Trophoblast cell (in vitro differentiated cells and primary cell): Measurements from ENCODE around the gene RHEB.

Experiments used
- DNase-seq, 2 donors: peaks; one replicate each; pipeline ENCODE4 v3.0.0-alpha.2; 2016
- H2AFZ ChIP-seq: 2 replicates; pipeline ENCODE4 v1.6.1; 2013; ENCODE audit warnings: low read length, moderate library complexity, mild to moderate bottlenecking; ENCODE audit not compliant: insufficient read depth, poor library complexity
- H2AK5ac ChIP-seq: 2 replicates; pipeline ENCODE4 v1.6.1; 2013; ENCODE audit warnings: mild to moderate bottlenecking, low read length
- H2BK120ac ChIP-seq: 2 replicates; pipeline ENCODE4 v1.6.1; 2013; ENCODE audit warnings: low read length, mild to moderate bottlenecking, moderate library complexity; ENCODE audit not compliant: insufficient read depth, poor library complexity
- H2BK12ac ChIP-seq: 2 replicates; pipeline ENCODE4 v1.6.1; 2013; ENCODE audit warnings: mild to moderate bottlenecking, low read length, moderate library complexity
- H2BK5ac ChIP-seq: 2 replicates; pipeline ENCODE4 v1.6.1; 2013; ENCODE audit warnings: low read length, low read depth, moderate library complexity, mild to moderate bottlenecking; ENCODE audit not compliant: poor library complexity
- H3K14ac ChIP-seq: 2 replicates; pipeline ENCODE4 v1.6.1; 2013; ENCODE audit warnings: mild to moderate bottlenecking, low read length
- H3K18ac ChIP-seq: 2 replicates; pipeline ENCODE4 v1.6.1; 2013; ENCODE audit warnings: mild to moderate bottlenecking, low read length
- H3K23ac ChIP-seq: 2 replicates; pipeline ENCODE4 v1.6.1; 2013; ENCODE audit warnings: low read length
- H3K27ac ChIP-seq: 2 replicates; pipeline ENCODE4 v1.5.1; 2013; ENCODE audit warnings: low read depth, mild to moderate bottlenecking, inconsistent platforms, low read length, moderate library complexity
- H3K27me3 ChIP-seq: 2 replicates; pipeline ENCODE4 v1.6.1; 2013; ENCODE audit warnings: inconsistent platforms, mild to moderate bottlenecking, low read length, moderate library complexity; ENCODE audit not compliant: insufficient read depth
- H3K36me3 ChIP-seq, 2 experiments: 1 replicate in 1 of 2; 2 replicates in 1 of 2; pipeline ENCODE4 v1.6.1; 2013; ENCODE audit warnings: low read length in 2 of 2, mild to moderate bottlenecking in 2 of 2, moderate library complexity in 1 of 2; ENCODE audit not compliant: insufficient read depth in 2 of 2, control insufficient read depth in 1 of 2
- H3K4ac ChIP-seq: 2 replicates; pipeline ENCODE4 v1.6.1; 2013; ENCODE audit warnings: low read depth, mild to moderate bottlenecking, low read length, moderate library complexity
- H3K4me1 ChIP-seq, 2 experiments: 1 replicate in 1 of 2; 2 replicates in 1 of 2; pipeline ENCODE4 v1.6.1; 2013; ENCODE audit warnings: low read length in 2 of 2, mild to moderate bottlenecking in 2 of 2, moderate library complexity in 1 of 2; ENCODE audit not compliant: insufficient read depth in 2 of 2, control insufficient read depth in 1 of 2
- H3K4me2 ChIP-seq: 2 replicates; pipeline ENCODE4 v1.6.1; 2013; ENCODE audit warnings: inconsistent platforms, mild to moderate bottlenecking, low read length, moderate library complexity
- H3K4me3 ChIP-seq: 2 replicates; pipeline ENCODE4 v1.5.1; 2013; ENCODE audit warnings: mild to moderate bottlenecking, low read depth, low read length, inconsistent platforms
- H3K79me1 ChIP-seq: one replicate; pipeline ENCODE4 v1.6.1; 2013; ENCODE audit warnings: low read length
- H3K79me2 ChIP-seq: 2 replicates; pipeline ENCODE4 v1.6.1; 2013; ENCODE audit warnings: low read length, mild to moderate bottlenecking; ENCODE audit not compliant: control insufficient read depth, insufficient read depth, poor library complexity
- H3K9ac ChIP-seq: 2 replicates; pipeline ENCODE4 v1.6.1; 2013; ENCODE audit warnings: mild to moderate bottlenecking, low read length
- H3K9me3 ChIP-seq: 2 replicates; pipeline ENCODE4 v1.6.1; 2013; ENCODE audit warnings: low read depth, mild to moderate bottlenecking, control low read depth, inconsistent platforms, low read length; ENCODE audit not compliant: insufficient read depth
- H4K12ac ChIP-seq: 2 replicates; pipeline ENCODE4 v1.6.1; 2013; ENCODE audit warnings: low read depth, mild to moderate bottlenecking, low read length, moderate library complexity
- H4K8ac ChIP-seq: 2 replicates; pipeline ENCODE4 v1.6.1; 2013; ENCODE audit warnings: low read depth, mild to moderate bottlenecking, low read length, moderate library complexity
- H4K91ac ChIP-seq: one replicate; pipeline ENCODE4 v1.6.1; 2013; ENCODE audit warnings: low read depth, mild to moderate bottlenecking, low read length, moderate library complexity
- WGBS: extraction: QIAGEN DNeasy Blood & Tissue Kit; methylation state at CpG from one replicate; pipeline ENCODE4 v1.1.7; 2013; ENCODE audit warnings: missing lambda C conversion rate; ENCODE audit not compliant: insufficient read length, insufficient coverage; ENCODE audit errors: extremely low coverage; 5-methylcytosine and 5-hydroxymethylcytosine counted together

The RHEB gene

GRCh38 chr7:151506901-151507382 lies 12.8 kb downstream of the RHEB start:
- no peak overlapping the region for H4K91ac ChIP-seq
- peak overlapping the region; percentile 93 for H3K4ac ChIP-seq
- peaks cover 0 to 3% of the 10 kb centered on the region in 2 experiments for H3K4me1 ChIP-seq
- H2AK5ac ChIP-seq: no peak overlapping the region
- H2BK120ac ChIP-seq: no peak overlapping the region
- no peak overlapping the region for H3K4me3 ChIP-seq
- no peaks in the 10 kb centered on the region for H3K27me3 ChIP-seq
- H3K18ac ChIP-seq: peak overlapping the region; percentile 29
- no peaks in the 10 kb centered on the region for H3K36me3 ChIP-seq
- H4K8ac ChIP-seq: no peak overlapping the region
- no peak overlapping the region for H3K4me2 ChIP-seq
- H3K27ac ChIP-seq: no peak overlapping the region
- H3K79me1 ChIP-seq: no peaks in the 10 kb centered on the region
- no peak overlapping the region for H2AFZ ChIP-seq
- no peak overlapping the region for H2BK12ac ChIP-seq
- no peak for DNase-seq
- no peak overlapping the region for H2BK5ac ChIP-seq
- H3K79me2 ChIP-seq: peaks cover 23% of the 10 kb centered on the region
- H3K9ac ChIP-seq: no peak overlapping the region
- H4K12ac ChIP-seq: no peak overlapping the region
- no peaks in the 10 kb centered on the region for H3K9me3 ChIP-seq
- WGBS: no CpG with 5 or more reads among the region's 5 CpGs
- no peak overlapping the region for H3K23ac ChIP-seq
- no peak overlapping the region for H3K14ac ChIP-seq

- no CpG with 5 or more reads among the region's 4 CpGs for WGBS
- H3K27ac ChIP-seq: no peak overlapping the region
- no peak overlapping the region for H3K4me3 ChIP-seq
- no peak overlapping the region for H3K23ac ChIP-seq
- no peak overlapping the region for H4K8ac ChIP-seq
- H3K4ac ChIP-seq: no peak overlapping the region
- H3K36me3 ChIP-seq: peaks cover 0 to 2% of the 10 kb centered on the region in 2 experiments
- no peak overlapping the region for H3K14ac ChIP-seq
- H2BK120ac ChIP-seq: no peak overlapping the region
- no peak overlapping the region for H2AFZ ChIP-seq
- H3K27me3 ChIP-seq: no peaks in the 10 kb centered on the region
- no peak overlapping the region for H3K4me2 ChIP-seq
- no peaks in the 10 kb centered on the region for H3K79me1 ChIP-seq
- no peak overlapping the region for H3K18ac ChIP-seq
- peaks cover 22% of the 10 kb centered on the region for H3K79me2 ChIP-seq
- no peak overlapping the region for H4K12ac ChIP-seq
- DNase-seq: no peak
- no peak overlapping the region for H2AK5ac ChIP-seq
- no peak overlapping the region for H2BK12ac ChIP-seq
- H3K9ac ChIP-seq: no peak overlapping the region
- H3K4me1 ChIP-seq: peaks cover 0 to 3% of the 10 kb centered on the region in 2 experiments
- no peaks in the 10 kb centered on the region for H3K9me3 ChIP-seq
- H2BK5ac ChIP-seq: no peak overlapping the region
- no peak overlapping the region for H4K91ac ChIP-seq
Observed at GRCh38 chr7:151505836-151506468, 13.7 kb downstream of the RHEB start.

- peaks cover 0 to 3% of the 10 kb centered on the region in 2 experiments for H3K4me1 ChIP-seq
- no peak overlapping the region for H3K14ac ChIP-seq
- H3K4me2 ChIP-seq: no peak overlapping the region
- no peaks in the 10 kb centered on the region for H3K27me3 ChIP-seq
- H2AFZ ChIP-seq: no peak overlapping the region
- H3K79me1 ChIP-seq: no peaks in the 10 kb centered on the region
- no peak overlapping the region for H4K91ac ChIP-seq
- H2BK120ac ChIP-seq: no peak overlapping the region
- H3K27ac ChIP-seq: no peak overlapping the region
- H2AK5ac ChIP-seq: no peak overlapping the region
- H2BK12ac ChIP-seq: no peak overlapping the region
- H3K4me3 ChIP-seq: no peak overlapping the region
- no CpG with 5 or more reads among the region's 2 CpGs for WGBS
- no peak overlapping the region for H4K12ac ChIP-seq
- H3K9me3 ChIP-seq: no peaks in the 10 kb centered on the region
- peaks cover 18% of the 10 kb centered on the region for H3K79me2 ChIP-seq
- no peak overlapping the region for H3K9ac ChIP-seq
- no peak overlapping the region for H3K18ac ChIP-seq
- H3K36me3 ChIP-seq: peaks cover 0 to 2% of the 10 kb centered on the region in 2 experiments
- H3K4ac ChIP-seq: no peak overlapping the region
- H2BK5ac ChIP-seq: no peak overlapping the region
- H4K8ac ChIP-seq: no peak overlapping the region
- no peak for DNase-seq
- H3K23ac ChIP-seq: no peak overlapping the region
Observed at GRCh38 chr7:151505433-151505832, 14.3 kb downstream of the RHEB start.

GRCh38 chr7:151504715-151505326 lies 14.9 kb downstream of the RHEB start:
- no peak overlapping the region for H3K4me3 ChIP-seq
- H2AFZ ChIP-seq: no peak overlapping the region
- H3K14ac ChIP-seq: no peak overlapping the region
- no peak overlapping the region for H2BK12ac ChIP-seq
- H2BK5ac ChIP-seq: no peak overlapping the region
- no peak overlapping the region for H3K4me2 ChIP-seq
- no peak overlapping the region for H3K27ac ChIP-seq
- no peak overlapping the region for H4K8ac ChIP-seq
- no peak overlapping the region for H3K4ac ChIP-seq
- H2AK5ac ChIP-seq: no peak overlapping the region
- H4K91ac ChIP-seq: no peak overlapping the region
- H3K9me3 ChIP-seq: no peaks in the 10 kb centered on the region
- DNase-seq: no peak
- no peak overlapping the region for H3K9ac ChIP-seq
- H3K36me3 ChIP-seq: peaks cover 0 to 3% of the 10 kb centered on the region in 2 experiments
- no CpG with 5 or more reads among the region's 4 CpGs for WGBS
- no peak overlapping the region for H2BK120ac ChIP-seq
- H3K79me2 ChIP-seq: peaks cover 19% of the 10 kb centered on the region
- H3K4me1 ChIP-seq: peaks cover 0 to 3% of the 10 kb centered on the region in 2 experiments
- no peaks in the 10 kb centered on the region for H3K27me3 ChIP-seq
- no peak overlapping the region for H4K12ac ChIP-seq
- no peaks in the 10 kb centered on the region for H3K79me1 ChIP-seq
- H3K23ac ChIP-seq: no peak overlapping the region
- H3K18ac ChIP-seq: no peak overlapping the region
